H54 (cell line): Measurements from ENCODE around the gene ARMC9.

Experiments
- DNase-seq: peaks from one replicate; pipeline ENCODE4 v3.0.0; 2011; ENCODE audit warnings: low spot score, mixed read lengths; ENCODE audit not compliant: insufficient read length
- FAIRE-seq: peaks from 3 replicates; lab custom pipeline; 2011; peaks lifted over from hg19 to GRCh38; lab: Jason Lieb, UNC
- POLR2A ChIP-seq: IDR thresholded peaks from 2 replicates; pipeline ENCODE4 v1.6.1; 2011; ENCODE audit warnings: low read depth, mild to moderate bottlenecking, low read length

Gene ARMC9

GRCh38 chr2:231203087-231203486 lies 4.7 kb downstream of the ARMC9 start:
- DNase-seq (no peak), FAIRE-seq (no peak)
- no peak for TF ChIP-seq POLR2A

DNA sequence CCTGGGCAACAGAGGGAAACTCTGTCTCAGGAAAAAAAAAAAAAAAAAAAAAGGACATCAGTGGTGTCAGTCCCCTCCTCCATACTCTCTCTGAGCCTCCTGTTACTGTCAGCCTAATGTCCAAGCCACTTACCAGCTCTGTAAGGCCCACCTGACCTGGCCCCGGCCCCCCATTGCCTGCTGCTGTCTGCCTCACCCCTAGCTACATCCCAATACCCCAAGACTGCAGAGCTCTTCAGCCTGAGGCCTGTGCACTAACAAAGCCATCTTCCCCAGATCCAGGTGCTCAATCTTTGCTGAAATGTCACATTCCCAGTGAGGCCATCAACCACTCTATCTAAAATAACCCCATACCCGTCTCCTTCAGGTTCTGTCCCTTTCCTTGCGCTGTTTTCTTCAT lies 5.7 kb downstream of the ARMC9 start:
- TF ChIP-seq POLR2A = no peak
- DNase-seq = no peak
- FAIRE-seq = no peak

DNA sequence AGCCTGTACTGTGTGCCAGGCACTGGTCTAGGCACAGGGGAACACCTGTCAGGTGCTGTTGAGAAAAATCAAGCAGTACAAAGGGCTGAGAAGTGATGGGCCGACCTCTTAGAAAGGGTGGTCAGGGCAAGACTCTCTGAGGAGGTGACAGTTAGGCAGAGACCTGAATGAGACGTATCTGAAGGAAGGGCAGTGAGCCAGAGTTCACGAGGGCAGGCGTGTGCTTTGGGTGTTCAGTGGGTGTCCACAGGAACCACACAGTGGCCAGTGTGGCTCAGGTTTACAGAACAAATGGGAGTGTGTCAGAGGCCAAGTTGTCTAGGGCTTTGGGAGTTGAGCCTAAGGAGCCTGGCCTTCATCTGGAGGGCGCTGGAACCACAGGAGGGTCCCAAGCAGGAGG lies 6.2 kb downstream of the ARMC9 start:
- DNase-seq (no peak), FAIRE-seq (no peak)
- no peak for TF ChIP-seq POLR2A

GRCh38 chr2:231207734-231208133 lies 9.3 kb downstream of the ARMC9 start:
- TF ChIP-seq POLR2A = no peak
- DNase-seq (no peak), FAIRE-seq (no peak)

DNA sequence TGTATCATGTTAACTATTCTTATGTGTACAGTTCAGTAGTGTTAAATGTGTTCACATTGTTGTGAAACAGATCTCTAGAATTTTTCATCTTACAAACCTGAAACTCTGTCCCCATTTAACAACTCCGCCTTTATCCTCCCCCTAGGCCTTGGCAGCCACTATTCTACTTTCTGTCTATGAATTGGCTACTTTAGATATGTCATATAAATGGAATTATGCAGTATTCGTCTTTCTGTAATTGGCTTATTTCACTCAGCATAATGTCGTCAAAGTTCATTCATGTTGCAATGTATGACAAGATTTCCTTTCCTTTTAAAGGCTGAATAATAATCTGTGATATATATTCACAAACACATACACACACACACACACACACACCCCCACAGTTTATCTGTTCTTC lies 12.4 kb downstream of the ARMC9 start:
- no peak for TF ChIP-seq POLR2A
- no peak for DNase-seq
- FAIRE-seq = no peak

GRCh38 chr2:231211486-231211885 lies 13.1 kb downstream of the ARMC9 start:
- no peak for TF ChIP-seq POLR2A
- FAIRE-seq (no peak), DNase-seq (no peak)

DNA sequence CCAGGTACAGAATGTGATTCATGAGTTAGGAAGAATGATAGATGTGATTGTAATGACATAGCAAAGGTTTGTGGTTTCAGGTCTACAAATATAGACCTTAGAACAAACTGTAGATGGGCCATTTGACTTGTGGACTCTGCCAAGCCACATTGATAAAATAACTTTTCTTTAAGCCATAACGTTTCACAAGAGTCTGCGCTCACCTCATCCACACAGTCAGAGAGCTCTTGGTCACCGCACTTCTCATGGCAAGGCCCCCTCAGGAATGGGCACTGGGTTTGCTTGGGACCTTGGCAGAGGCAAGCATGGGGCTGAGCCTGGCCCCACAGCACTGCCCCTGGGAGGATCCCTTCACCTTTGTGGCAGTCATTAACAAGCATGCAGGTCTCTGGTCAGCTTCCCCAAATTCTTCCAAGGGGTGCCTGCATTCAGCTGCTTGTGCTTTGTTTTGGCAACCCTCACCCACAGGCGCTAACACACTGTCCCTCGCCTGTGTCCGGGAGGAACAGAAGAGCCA lies 14.0 kb downstream of the ARMC9 start:
- DNase-seq = no peak
- peak; percentile 87 for FAIRE-seq
- no peak for TF ChIP-seq POLR2A

GRCh38 chr2:231213931-231214642 lies 15.7 kb downstream of the ARMC9 start:
- FAIRE-seq (no peak), DNase-seq (no peak)
- no peak for TF ChIP-seq POLR2A

GRCh38 chr2:231218366-231218765 lies 19.9 kb downstream of the ARMC9 start:
- FAIRE-seq = no peak
- DNase-seq = no peak
- TF ChIP-seq POLR2A = no peak

- no peak for FAIRE-seq
- no peak for DNase-seq
- TF ChIP-seq POLR2A = no peak
Observed at GRCh38 chr2:231219289-231219688, 20.9 kb downstream of the ARMC9 start.

DNA sequence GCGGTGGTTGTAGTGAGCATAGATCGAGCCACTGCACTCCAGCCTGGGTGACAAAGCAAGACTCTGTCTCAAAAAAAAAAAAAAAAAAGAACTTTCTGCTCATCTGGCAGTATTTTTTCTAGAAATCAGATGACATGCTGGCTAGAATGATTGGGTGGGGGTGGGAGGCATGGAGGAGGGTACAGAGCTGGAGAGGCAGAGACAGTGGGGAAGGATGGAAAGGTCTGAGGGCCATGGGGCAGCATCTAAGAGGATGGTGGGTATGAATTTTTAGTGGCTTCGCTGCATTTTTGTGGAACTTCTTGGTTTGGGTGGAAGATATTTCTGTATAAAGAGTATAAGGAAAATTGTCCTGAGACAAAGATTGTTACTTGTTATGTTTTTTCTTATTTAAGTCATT lies 23.3 kb downstream of the ARMC9 start:
- FAIRE-seq (no peak), DNase-seq (no peak)
- TF ChIP-seq POLR2A = no peak

DNA sequence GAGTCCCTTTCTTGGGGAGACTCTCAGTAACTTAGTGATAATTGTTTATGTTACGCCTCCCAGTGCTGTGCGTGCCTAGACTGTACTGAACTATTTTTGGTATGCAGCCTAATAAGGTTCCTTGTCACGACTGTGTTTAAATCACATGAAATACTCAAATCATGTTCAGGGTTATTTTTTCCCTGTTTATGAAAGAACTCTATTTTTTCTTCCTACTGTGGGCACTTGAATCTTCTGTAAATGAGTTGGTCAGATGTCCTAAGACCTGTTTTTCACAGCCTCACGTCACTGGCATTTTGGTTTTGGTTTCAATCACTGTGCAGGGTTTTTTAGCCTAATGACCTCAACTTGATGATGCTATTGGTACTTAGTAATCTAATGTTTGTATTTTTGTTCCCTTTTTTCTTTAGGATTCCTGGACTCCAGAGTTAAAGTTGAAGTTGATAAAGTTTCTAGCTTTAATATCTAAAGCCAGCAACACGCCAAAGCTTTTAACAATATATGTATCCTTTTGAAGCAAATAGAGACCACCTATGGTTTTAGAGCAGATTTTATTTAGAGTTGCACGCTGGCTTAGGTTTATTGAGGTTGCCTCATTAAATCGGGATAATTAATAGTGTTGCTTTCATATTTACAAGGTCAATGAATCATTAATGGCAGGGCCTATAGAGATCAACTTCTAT lies 24.0 kb downstream of the ARMC9 start:
- no peak for TF ChIP-seq POLR2A
- DNase-seq (no peak), FAIRE-seq (no peak)

- no peak for DNase-seq
- TF ChIP-seq POLR2A = no peak
- no peak for FAIRE-seq
Observed at GRCh38 chr2:231223001-231223375, 24.6 kb downstream of the ARMC9 start.

GRCh38 chr2:231223458-231223976 lies 25.1 kb downstream of the ARMC9 start:
- FAIRE-seq (no peak), DNase-seq (no peak)
- TF ChIP-seq POLR2A = no peak
